HAP-1 (cell line): ENCODE results near the gene DMBT1.

Experiments
- DNase-seq, 2 experiments: peaks; one replicate each; pipeline ENCODE4 v3.0.0-alpha.2; 2016 to 2020; ENCODE audit warnings: low spot score in 2 of 2
- H3K27me3 ChIP-seq: fragments of 250-450 bp; sonication (Bioruptor Pico); 2 replicates; pipeline ENCODE4 v1.5.1; 2020; ENCODE audit warnings: low read depth, mild to moderate bottlenecking, moderate library complexity
- H3K36me3 ChIP-seq: fragments of 250-450 bp; sonication (Bioruptor Pico); replicated peaks from 2 replicates; pipeline ENCODE4 v1.5.1; 2020; ENCODE audit warnings: mild to moderate bottlenecking
- H3K4me1 ChIP-seq: fragments of 250-450 bp; sonication (Bioruptor Pico); 2 replicates; pipeline ENCODE4 v1.5.1; 2020; ENCODE audit warnings: mild to moderate bottlenecking
- H3K4me3 ChIP-seq: fragments of 250-450 bp; sonication (Bioruptor Pico); 2 replicates; pipeline ENCODE4 v1.5.1; 2020; ENCODE audit warnings: mild to moderate bottlenecking, moderate library complexity
- H3K9me3 ChIP-seq: fragments of 250-450 bp; sonication (Bioruptor Pico); 2 replicates; pipeline ENCODE4 v1.5.1; 2020; ENCODE audit warnings: mild to moderate bottlenecking, moderate library complexity
- in situ Hi-C: fragments of 300-500 bp; cut with MboI; formaldehyde crosslinking; loops from 3 replicates; pipeline ENCODE4 v1.14.3; 2020; ENCODE audit warnings: low sequenced_read_pairs, inconsistent platforms, mixed read lengths

DMBT1 gene

DNA sequence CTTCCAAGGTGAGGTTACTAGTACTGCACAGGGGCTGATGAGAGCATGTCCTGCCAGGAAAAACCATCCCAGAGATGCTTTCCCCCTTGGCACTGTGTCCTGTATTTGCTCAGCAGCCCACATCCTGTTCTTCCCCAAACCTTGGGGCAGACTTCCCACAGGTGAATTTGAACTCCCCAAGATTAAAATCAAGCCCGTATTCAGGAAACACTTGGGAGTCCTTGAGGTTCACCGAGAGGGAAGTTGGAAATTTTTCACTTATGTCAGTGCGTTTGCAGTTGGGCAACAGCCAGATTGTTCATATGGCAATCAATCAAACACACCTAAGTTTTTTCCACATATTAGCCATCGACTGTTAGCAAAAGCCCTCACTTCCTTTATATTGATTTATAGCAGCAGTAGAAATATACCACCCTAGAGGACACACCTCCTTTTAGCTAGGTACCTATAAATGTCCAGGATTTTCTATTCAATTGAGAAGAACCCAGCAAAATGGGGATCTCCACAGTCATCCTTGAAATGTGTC, at the start of gene DMBT1:
DMBT1 (plus strand) TSS at position 476 of the 526 bp plus-strand sequence; CDS start at position 493, 17 bp downstream.
- DNase-seq = no peak
- no peaks in the 10 kb centered on the region for H3K9me3 ChIP-seq
- no peak within 1 kb of the TSS for H3K4me3 ChIP-seq
- in situ Hi-C loops = no loop called here
- H3K4me1 ChIP-seq = no peaks in the 10 kb centered on the region
- no peaks in the 10 kb centered on the region for H3K36me3 ChIP-seq
- H3K27me3 ChIP-seq = peaks cover 40% of the 10 kb centered on the region

DNA sequence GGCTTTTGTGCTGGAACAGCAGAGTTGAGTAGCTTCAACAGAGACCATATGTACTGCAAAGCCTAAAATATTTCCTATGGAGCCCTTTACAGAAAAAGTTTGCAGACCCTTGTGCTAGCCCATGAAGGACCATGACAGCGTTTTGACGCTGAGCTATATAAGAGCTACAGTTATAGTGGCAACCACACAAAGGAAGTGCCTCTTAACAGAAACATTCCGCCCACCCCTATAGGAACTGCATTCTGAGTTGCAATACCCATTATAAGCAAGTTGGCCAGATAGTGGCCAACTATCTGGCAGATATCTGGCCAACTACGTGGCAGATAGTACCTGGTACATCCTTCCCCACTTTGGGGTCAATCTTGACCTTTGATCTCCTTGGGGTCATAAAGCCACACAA, 47.5 kb upstream of the DMBT1 start:
- no peaks in the 10 kb centered on the region for H3K9me3 ChIP-seq
- H3K4me3 ChIP-seq = no peak overlapping the region
- no peak for DNase-seq
- in situ Hi-C loops = no loop called here
- no peaks in the 10 kb centered on the region for H3K36me3 ChIP-seq
- H3K27me3 ChIP-seq = no peaks in the 10 kb centered on the region
- no peaks in the 10 kb centered on the region for H3K4me1 ChIP-seq

DNA sequence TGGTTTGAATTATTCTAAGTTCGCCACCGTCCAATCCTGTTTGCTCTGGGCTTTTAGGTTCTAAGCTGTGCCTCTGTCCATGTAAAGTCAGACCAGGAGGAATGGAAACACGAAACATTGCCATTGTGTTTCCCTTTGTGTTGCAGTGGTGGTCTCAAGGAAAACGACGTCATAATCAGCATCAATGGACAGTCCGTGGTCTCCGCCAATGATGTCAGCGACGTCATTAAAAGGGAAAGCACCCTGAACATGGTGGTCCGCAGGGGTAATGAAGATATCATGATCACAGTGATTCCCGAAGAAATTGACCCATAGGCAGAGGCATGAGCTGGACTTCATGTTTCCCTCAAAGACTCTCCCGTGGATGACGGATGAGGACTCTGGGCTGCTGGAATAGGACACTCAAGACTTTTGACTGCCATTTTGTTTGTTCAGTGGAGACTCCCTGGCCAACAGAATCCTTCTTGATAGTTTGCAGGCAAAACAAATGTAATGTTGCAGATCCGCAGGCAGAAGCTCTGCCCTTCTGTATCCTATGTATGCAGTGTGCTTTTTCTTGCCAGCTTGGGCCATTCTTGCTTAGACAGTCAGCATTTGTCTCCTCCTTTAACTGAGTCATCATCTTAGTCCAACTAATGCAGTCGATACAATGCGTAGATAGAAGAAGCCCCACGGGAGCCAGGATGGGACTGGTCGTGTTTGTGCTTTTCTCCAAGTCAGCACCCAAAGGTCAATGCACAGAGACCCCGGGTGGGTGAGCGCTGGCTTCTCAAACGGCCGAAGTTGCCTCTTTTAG, 46.3 kb upstream of the DMBT1 start:
- H3K4me3 ChIP-seq = no peak overlapping the region
- no peaks in the 10 kb centered on the region for H3K9me3 ChIP-seq
- H3K4me1 ChIP-seq = no peaks in the 10 kb centered on the region
- DNase-seq = no peak
- no peaks in the 10 kb centered on the region for H3K36me3 ChIP-seq
- in situ Hi-C loops = no loop called here
- H3K27me3 ChIP-seq = no peaks in the 10 kb centered on the region

DNA sequence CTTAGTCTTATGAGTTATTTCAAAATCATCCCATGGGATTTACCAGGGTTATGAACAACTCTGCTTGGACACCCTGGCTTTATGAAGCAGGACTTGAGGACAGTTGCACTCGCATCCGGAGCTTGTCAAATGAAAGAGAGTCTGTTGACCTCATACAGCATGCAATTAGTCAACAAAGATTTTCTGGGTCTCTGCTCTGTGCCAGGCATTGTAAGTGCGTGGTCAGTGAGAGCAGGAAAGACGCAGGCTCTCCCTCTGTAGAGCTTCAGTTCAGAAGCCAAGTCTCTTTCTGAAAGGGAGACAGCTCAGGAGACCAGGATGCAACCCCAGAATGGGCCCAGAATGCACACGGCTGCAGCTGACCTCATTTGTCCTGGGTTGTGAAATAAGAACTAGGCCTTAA, 45.5 kb upstream of the DMBT1 start:
- no peak for DNase-seq
- Histone ChIP-seq H3K27me3 (no peaks in the 10 kb centered on the region), H3K9me3 (no peaks in the 10 kb centered on the region), H3K4me3 (no peak overlapping the region), H3K4me1 (no peaks in the 10 kb centered on the region), H3K36me3 (no peaks in the 10 kb centered on the region)
- in situ Hi-C loops = no loop called here

DNA sequence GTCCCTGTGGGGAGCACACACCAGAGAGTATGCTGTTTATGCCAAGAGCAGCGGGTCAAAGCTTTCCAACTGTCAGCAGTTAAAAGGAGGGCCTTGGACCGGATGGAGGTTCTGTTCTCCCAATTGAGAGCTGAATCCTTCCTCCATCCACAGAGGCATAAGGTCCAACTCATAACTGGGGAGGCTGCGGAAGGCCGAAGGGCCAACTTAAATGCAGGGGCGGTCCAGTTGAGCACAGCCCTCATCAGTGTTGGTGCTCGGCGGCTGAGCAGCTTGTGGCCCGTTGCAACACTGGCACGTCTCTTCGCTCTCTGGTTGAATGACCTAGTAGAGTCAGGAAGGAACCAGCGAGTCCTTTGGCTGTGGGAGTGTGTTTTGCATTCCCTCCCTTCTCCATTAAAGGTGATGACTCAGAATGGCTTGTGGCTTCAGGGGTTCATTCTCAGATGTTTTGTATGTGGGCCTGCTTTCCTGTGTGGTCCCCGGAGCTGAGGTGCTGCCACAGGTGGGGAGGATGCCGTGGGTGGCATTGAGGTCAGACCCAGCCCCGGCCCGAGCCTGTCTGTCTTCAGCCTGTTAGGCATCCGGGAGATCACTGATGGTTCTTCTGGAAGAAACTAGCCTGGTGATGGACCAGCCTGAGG, 44.8 kb upstream of the DMBT1 start:
- no peak overlapping the region for H3K4me3 ChIP-seq
- no peaks in the 10 kb centered on the region for H3K9me3 ChIP-seq
- no peak for DNase-seq
- no peaks in the 10 kb centered on the region for H3K4me1 ChIP-seq
- H3K27me3 ChIP-seq = no peaks in the 10 kb centered on the region
- in situ Hi-C loops = no loop called here
- no peaks in the 10 kb centered on the region for H3K36me3 ChIP-seq

DNA sequence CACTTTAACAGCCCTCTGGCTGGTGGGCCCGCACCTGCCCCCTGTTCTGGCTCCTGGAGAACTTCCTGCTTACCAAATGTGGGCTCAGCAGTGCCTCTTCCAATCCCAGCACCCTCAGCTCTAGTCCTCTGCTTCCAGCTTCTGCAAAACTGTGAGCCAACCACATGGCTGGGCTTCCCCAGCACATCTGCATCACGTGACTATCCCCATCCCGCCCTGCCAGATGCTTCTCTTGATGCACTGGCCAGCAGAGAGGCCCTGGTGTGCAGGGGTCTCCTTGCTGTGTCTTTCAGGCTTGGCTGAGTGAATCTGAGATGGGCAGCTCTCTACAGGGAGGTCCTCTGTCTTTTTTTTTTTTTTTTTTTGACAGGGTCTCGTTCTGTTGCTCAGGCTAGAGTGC, 43.8 kb upstream of the DMBT1 start:
- DNase-seq = no peak
- no peaks in the 10 kb centered on the region for H3K27me3 ChIP-seq
- in situ Hi-C loops = no loop called here
- no peaks in the 10 kb centered on the region for H3K9me3 ChIP-seq
- H3K4me1 ChIP-seq = no peaks in the 10 kb centered on the region
- H3K36me3 ChIP-seq = no peaks in the 10 kb centered on the region
- no peak overlapping the region for H3K4me3 ChIP-seq

DNA sequence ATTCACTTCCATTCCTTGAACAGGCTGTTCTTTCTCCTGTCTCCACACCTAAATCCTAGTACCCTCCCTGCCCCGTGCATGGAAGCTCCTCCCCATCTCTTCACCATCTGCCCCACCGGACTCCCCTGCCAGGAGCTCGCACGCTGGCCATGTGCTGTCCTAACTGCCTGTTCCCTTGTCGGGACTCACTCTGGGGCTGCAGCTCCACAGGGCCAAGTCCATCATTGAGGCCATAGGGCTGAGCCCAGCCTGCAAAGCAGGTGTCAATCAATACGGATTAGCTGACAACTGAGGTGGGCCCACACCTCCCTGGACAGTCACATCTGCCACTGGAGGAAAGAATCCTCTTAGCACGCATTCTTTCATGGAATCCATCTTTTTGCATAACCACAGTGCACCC, 41.4 kb upstream of the DMBT1 start:
- no peaks in the 10 kb centered on the region for H3K4me1 ChIP-seq
- no peaks in the 10 kb centered on the region for H3K9me3 ChIP-seq
- H3K4me3 ChIP-seq = no peak overlapping the region
- DNase-seq = no peak
- no peaks in the 10 kb centered on the region for H3K27me3 ChIP-seq
- in situ Hi-C loops = no loop called here
- no peaks in the 10 kb centered on the region for H3K36me3 ChIP-seq

DNA sequence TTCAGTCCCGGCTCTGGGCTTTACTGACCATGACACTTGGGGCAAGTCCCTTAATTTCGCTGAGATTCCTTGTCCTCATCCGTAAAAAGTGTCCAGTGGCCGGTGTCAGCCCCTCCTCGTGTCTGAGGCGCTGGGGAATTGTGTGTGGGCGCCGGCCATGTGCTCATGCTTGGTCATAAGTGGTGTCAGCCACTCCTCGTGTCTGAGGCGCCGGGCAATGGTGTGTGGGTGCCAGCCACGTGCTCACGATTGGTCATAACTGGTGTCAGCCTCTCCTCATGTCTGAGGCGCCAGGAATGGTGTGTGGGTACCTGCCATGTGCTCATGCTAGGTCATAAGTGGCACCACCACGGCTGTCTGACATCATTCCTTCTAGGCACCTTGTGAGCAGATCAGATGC, 40.7 kb upstream of the DMBT1 start:
- Histone ChIP-seq H3K27me3 (no peaks in the 10 kb centered on the region), H3K36me3 (no peaks in the 10 kb centered on the region), H3K4me1 (no peaks in the 10 kb centered on the region), H3K9me3 (no peaks in the 10 kb centered on the region), H3K4me3 (no peak overlapping the region)
- DNase-seq = no peak
- in situ Hi-C loops = no loop called here

DNA sequence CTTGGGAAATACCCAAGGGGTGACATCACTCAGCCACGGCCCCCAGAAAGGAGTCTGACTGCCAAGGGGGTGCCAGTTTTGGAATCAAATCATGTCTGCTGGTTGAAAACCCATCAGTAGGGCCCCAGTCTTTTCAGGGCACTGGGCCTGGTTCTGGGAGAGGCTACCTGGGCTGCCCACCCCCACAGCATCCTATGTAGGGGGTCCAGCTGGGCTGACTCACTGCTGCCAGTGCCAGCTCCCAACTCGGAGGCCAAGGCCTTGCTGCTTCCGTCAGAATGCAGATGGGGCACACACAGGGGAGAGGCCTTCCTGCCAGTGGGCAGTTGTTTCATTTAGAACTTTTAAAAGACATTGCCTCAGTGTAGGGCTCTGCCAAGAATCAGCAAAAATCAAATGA, 39.5 kb upstream of the DMBT1 start:
- no peaks in the 10 kb centered on the region for H3K4me1 ChIP-seq
- no peaks in the 10 kb centered on the region for H3K9me3 ChIP-seq
- H3K4me3 ChIP-seq = no peak overlapping the region
- no peaks in the 10 kb centered on the region for H3K27me3 ChIP-seq
- no peaks in the 10 kb centered on the region for H3K36me3 ChIP-seq
- in situ Hi-C loops = no loop called here
- DNase-seq = no peak

DNA sequence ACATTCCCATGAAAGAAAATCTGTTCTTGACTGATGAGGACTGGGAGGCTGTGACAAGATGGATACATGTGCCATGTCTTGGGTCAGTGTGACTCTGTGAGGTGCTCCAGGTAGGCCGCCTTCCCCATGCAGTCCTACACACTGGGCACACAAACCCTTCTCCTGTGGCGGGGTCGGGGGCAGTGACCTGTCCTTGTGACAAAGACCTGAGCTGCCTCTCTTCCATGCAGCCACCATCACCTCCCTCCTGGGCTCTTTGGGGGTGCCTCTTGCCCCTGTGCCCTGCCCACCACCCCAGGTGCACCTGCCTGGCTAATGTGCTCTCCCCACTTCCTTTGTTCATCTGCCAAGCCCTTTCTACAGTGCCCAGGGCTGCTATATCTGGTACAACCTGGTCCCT, 35.7 kb upstream of the DMBT1 start:
- in situ Hi-C loops = no loop called here
- Histone ChIP-seq H3K4me3 (no peak overlapping the region), H3K4me1 (no peaks in the 10 kb centered on the region), H3K36me3 (no peaks in the 10 kb centered on the region), H3K9me3 (no peaks in the 10 kb centered on the region), H3K27me3 (no peaks in the 10 kb centered on the region)
- DNase-seq = no peak

DNA sequence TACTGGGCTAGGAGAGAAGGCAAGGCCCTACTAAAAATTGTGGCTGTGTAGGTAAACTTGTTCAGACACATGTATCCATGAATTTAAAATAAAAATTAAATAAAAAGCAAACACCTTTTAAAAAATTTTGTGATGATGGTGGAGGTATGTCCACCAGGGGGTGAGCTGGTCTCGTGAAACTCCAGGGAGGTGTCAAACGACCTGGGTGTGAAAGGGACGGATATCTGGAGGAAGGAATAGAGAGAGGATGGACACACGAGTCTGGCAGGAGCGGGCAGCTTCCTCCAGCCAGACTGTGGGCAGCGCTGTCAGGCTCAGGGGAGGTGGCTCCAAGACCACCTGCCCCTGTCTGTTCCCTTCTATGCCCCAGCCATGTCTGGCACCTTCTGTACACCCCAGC, 34.8 kb upstream of the DMBT1 start:
- Histone ChIP-seq H3K4me1 (no peaks in the 10 kb centered on the region), H3K36me3 (no peaks in the 10 kb centered on the region), H3K9me3 (no peaks in the 10 kb centered on the region), H3K4me3 (no peak overlapping the region), H3K27me3 (no peaks in the 10 kb centered on the region)
- in situ Hi-C loops = no loop called here
- no peak for DNase-seq

DNA sequence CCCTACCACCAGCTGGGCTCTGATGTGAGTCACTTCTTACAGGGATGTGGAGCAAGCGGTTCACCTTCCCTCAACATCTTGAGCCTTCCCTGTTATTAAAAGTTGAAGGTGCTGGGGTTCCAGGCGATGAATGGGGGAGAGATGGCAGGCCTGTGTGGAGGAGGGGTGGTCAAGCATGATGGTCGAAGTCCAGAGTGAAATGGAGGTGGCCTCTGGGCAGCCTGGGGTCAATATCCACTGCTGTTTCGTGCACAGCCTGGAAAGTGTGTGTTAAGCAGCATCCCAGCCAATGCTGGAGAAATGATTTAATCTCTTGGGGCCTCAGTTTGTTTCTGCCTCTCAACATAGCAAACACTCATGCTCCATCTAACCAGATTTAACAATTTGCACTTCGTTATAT, 33.7 kb upstream of the DMBT1 start:
- no peak overlapping the region for H3K4me3 ChIP-seq
- H3K36me3 ChIP-seq = no peaks in the 10 kb centered on the region
- no peaks in the 10 kb centered on the region for H3K9me3 ChIP-seq
- in situ Hi-C loops = no loop called here
- no peaks in the 10 kb centered on the region for H3K27me3 ChIP-seq
- DNase-seq = no peak
- H3K4me1 ChIP-seq = no peaks in the 10 kb centered on the region

DNA sequence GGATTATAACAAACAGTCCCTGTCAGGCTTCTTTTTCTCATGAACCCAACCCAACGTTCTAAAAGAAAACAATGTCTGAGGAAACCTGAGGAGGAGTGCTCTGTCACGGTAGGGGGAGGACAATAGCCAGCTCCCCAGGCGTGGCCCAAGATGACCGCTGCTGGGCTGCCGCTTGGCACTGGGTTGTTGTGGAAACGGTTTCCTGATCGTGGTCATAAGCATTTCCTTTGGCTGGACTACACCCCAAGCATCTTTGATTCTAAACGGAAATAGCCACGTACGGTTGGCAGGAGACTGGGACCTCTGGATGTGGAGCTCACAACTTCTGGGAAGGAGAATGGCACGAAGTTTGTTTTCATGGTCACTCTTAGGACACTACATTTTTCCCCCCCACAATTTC, 30.4 kb upstream of the DMBT1 start:
- no peak for DNase-seq
- H3K27me3 ChIP-seq = no peaks in the 10 kb centered on the region
- no peaks in the 10 kb centered on the region for H3K4me1 ChIP-seq
- in situ Hi-C loops = no loop called here
- no peaks in the 10 kb centered on the region for H3K9me3 ChIP-seq
- H3K36me3 ChIP-seq = no peaks in the 10 kb centered on the region
- H3K4me3 ChIP-seq = no peak overlapping the region

DNA sequence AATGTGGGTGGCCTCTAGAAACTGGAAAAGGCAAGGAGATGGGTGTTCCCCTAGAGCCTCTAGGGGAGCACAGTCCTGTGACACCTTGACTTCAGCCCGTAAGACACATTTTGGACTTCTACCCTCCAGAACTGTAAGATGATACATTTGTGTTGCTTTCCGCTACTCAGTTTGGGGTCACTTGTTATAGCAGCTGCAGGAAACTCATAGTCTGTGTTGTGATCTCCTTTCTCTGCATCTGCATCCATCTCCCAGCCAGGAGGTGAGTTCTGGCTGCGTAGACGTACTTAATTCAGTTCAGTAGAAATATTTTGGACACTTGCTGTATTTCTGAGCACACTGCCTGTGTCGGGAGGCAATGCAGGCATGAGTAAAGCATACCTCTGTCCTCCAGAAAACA, 29.3 kb upstream of the DMBT1 start:
- Histone ChIP-seq H3K4me1 (no peaks in the 10 kb centered on the region), H3K36me3 (no peaks in the 10 kb centered on the region), H3K4me3 (no peak overlapping the region), H3K27me3 (no peaks in the 10 kb centered on the region), H3K9me3 (no peaks in the 10 kb centered on the region)
- DNase-seq = no peak
- in situ Hi-C loops = no loop called here
